Activated CD8-positive, alpha-beta memory T cell treated with anti-CD3 and anti-CD28 coated beads, Interleukin-2, amount 50 U/mL, for 48 hours (primary cell): ENCODE data around the gene ERVK3-1.
"Not testable (repeated sequence)": the region's sequence is repeated elsewhere in the genome, so short reads cannot be mapped to it uniquely, and the experiment has no call there.

Experiments
- DNase-seq: peaks from one replicate; pipeline ENCODE4 v3.0.0-alpha.2; 2020

The ERVK3-1 gene, protein sequence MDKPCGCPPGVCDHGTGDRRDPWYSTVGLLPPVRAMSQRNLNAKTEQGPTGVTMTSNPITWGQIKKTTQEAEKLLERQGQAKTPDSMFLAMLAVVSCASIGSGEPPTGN

GRCh38 chr19:58305065-58305931 is at the start of gene ERVK3-1:
Gene ERVK3-1 (plus strand): TSS chr19:58305377. CDS start chr19:58312169, 6,792 bp downstream.
- peak; percentile 93 for DNase-seq

- not testable (repeated sequence) for DNase-seq
Observed at GRCh38 chr19:58258259-58258658, 46.9 kb upstream of the ERVK3-1 start.

DNA sequence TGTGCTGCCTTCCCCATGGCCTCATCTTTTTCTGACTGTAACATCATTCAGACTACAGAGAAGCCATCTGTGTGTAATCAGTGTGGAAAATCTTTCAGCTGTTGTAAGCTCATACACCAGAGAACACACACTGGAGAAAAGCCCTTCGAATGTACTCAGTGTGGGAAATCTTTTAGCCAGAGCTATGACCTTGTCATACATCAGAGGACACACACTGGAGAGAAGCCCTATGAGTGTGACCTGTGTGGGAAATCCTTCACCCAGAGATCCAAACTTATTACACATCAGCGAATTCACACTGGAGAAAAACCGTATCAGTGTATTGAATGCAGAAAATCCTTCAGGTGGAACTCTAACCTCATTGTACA is 43.6 kb upstream of the ERVK3-1 start:
- DNase-seq: no peak

DNA sequence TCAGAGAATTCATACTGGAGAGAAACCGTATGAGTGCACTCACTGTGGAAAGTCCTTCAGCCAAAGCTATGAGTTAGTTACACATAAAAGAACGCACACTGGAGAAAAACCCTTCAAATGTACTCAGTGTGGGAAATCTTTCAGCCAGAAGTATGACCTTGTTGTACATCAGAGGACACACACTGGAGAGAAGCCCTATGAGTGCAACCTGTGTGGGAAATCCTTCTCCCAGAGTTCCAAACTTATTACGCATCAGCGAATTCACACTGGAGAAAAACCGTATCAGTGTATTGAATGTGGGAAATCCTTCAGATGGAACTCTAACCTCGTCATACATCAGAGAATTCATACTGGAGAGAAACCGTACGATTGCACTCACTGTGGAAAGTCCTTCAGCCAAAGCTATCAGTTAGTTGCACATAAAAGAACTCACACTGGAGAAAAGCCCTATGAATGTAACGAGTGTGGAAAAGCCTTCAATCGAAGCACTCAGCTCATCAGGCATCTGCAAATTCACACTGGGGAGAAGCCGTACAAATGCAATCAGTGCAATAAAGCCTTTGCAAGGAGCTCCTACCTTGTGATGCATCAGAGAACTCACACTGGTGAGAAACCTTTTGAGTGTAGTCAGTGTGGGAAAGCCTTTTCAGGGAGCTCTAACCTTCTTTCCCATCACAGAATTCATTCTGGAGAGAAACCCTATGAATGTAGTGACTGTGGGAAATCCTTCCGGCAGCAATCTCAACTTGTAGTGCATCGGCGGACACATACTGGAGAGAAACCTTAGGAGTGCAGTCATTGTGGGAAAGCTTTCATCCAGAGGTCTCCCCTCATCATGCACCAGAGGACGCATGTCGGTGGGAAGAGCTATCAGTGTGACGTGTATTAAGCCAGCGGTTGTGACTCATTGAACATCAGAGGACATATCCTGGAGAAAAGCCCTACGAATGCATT is 42.9 kb upstream of the ERVK3-1 start:
- DNase-seq: no peak

DNA sequence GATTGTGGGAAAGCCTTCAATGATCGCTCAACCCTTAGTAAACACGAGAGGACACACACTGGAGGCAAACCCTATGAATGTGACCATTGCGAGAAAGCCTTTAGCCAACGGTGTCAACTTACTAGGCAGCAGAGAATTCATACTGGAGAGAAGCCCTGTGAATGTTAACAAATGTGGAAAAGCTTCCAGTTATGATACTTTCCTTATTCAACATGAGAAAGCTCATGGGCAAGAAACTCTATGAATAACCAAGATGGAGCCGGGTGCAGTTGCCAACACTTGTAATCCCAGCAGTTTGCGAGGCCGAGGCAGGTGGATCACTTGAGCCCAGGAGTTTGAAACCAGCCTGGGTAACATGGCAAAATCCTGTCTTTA is 42.3 kb upstream of the ERVK3-1 start:
- DNase-seq: no peak

DNA sequence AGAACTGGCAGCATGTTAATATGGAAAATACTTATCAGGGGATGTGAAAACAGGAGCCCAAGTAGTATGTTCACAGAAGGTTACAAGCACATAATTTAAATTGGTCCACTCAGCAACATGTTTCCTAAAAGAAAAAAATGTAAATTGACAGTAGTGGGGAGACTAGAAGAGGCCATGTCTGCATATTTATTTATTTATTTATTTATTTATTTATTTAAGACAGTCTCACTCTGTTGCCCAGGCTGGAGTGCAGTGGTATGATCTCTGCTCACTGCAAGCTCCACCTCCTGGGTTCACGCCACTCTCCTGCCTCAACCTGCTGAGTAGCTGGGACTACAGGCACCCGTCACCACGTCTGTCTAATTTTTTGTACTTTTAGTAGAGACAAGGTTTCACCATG is 40.1 kb upstream of the ERVK3-1 start:
- DNase-seq: no peak

- no peak for DNase-seq
Observed at GRCh38 chr19:58268344-58268743, 36.8 kb upstream of the ERVK3-1 start.

DNA sequence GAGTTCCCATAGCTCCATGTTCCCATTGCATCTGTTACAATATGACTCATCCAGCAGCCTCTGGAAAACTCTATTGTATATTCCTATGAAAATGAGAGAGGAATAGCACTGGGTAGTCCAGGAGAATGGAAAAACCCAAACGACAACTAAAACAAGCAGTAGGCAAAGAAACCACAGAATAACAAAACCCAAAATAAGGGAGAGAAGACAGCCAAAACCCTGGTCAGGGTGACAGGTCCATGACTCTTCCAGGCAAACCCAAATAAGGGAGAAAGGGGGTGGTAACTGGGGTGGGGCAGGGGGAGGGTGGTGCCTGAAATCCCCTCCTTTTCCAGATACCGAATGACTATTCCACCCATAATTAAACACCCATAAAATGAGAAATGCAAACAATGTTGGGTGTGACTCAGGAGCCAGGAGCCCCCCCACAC is 30.4 kb upstream of the ERVK3-1 start:
- DNase-seq: no peak

- no peak for DNase-seq
Observed at GRCh38 chr19:58275564-58275963, 29.6 kb upstream of the ERVK3-1 start.

- no peak for DNase-seq
Observed at GRCh38 chr19:58277197-58277596, 28.0 kb upstream of the ERVK3-1 start.

GRCh38 chr19:58277748-58278540 is 27.2 kb upstream of the ERVK3-1 start:
- DNase-seq: no peak

DNA sequence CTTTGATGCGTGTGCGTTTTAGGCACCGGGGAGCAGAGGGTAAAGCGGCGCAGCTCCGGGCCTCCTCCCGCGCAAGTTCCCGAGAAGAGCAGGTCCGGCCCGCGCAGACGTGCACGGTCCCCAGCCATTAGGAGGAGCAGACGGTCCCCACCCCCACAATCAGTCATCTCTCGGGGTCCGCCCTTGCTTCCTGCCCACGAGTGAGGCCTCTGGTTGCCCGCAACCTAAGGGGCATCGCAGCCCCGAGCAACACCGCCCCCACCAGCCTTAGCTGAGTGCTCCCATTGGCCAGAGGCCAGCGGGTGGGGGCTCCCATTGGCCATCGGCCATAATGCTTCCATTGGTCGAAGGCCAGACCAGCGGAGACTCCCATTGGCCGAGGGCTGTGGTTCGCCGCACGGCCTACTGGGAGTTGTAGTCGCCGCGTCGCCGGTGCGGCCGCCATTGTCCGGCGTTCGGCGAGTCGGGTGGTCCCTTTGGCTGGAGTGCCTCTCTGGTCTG is 26.6 kb upstream of the ERVK3-1 start, which contains the start of gene ZNF8:
TSS of gene ZNF8 (plus strand) at position 415 of the 501 bp plus-strand sequence. CDS start 127 bp downstream, outside the sequence.
- DNase-seq: peak; percentile 98

DNA sequence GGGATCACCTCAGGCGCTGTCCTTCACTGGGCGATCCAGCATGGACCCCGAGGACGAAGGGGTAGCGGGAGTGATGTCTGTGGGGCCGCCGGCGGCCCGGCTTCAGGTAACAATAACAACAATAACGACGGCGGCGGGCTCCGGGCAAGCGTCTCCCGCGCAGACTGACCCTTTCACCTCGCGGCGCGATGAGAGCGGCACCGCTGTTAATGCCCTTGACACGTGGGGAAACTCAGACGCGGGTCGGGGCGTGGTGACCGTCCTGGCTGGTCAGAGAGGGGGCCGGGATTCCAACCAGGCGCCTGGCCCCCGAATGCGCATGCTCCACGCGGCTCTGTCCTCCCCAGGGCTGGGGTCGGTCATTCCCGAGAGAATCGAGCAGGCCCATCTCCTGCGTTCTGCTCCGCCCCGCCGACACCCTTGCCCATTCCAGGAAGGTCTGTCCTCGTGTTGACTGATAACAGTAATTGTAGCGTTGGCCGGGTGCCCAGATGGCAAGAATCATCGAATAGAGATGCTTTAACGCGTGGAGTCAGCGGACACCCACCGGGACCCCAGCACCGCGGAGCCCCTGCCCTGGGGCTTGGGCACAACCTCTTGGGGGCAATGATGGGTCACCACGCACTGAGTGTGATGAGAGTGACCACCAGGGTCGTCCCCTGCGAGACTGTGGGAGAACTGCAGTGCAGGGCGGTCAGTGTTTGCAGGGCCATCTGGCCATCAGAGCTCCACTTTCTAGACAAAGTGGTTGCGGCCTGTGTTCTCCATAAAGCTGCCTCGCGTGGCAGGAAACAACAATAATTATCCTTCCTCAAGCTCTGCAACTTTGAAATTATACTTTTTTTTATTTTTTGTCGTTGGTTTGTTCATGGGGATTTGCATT is 25.9 kb upstream of the ERVK3-1 start:
- peak; percentile 79 for DNase-seq

GRCh38 chr19:58279925-58280316 is 25.3 kb upstream of the ERVK3-1 start:
- no peak for DNase-seq

- no peak for DNase-seq
Observed at GRCh38 chr19:58284199-58284598, 21.0 kb upstream of the ERVK3-1 start.

DNA sequence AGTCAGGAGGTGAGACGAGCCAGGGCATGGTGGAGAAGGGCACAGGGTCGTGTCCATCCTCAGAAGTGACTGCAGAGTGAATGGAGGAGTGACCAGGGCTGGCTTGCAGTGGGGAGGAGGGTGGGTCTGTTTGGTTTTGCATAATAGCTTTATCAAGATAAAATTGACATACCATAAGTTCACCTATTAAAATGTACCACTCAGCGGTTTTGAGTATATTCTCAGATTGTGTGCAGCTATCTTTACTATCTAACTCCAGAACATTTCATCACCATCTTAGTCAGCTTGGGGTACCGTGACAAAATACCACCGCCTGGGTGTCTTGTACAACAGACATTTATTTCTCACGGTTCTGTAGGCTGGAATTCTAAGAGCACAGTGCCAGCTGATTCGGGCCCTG is 13.2 kb upstream of the ERVK3-1 start:
- no peak for DNase-seq

DNA sequence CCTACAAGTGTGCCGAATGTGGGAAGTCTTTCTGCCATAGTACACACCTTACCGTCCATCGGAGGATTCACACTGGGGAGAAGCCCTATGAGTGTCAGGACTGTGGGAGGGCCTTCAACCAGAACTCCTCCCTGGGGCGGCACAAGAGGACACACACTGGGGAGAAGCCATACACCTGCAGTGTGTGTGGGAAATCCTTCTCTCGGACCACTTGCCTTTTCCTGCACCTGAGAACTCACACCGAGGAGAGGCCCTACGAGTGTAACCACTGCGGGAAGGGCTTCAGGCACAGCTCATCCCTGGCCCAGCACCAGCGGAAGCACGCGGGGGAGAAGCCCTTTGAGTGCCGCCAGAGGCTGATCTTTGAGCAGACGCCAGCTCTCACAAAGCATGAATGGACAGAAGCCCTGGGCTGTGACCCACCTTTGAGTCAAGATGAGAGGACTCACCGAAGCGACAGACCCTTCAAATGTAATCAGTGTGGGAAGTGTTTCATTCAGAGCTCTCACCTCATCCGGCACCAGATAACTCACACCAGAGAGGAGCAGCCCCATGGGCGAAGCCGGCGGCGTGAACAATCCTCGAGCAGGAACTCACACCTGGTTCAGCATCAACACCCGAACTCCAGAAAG is 10.3 kb upstream of the ERVK3-1 start:
- DNase-seq: no peak

- DNase-seq: no peak
Observed at GRCh38 chr19:58296104-58296503, 9.1 kb upstream of the ERVK3-1 start.

DNA sequence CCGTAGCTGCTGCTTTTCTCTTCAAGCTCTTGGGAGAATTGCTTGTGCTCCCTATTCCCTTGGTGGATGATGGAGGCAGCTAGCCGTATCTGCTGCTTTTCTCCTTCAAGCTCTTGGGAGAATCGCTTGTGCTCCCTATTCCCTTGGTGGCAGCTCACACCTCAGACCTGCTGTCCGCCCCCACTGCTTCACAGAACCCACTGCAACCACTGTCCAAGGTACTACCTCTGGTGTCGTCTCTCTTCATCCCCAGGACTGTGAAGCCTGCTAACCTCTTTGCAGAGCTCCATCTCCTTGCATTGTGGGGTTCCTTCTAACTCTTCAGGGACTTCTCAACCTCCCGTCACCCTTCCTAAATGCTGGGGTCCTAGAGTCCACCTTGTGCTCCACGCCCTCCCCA is 4.6 kb upstream of the ERVK3-1 start:
- DNase-seq: no peak

- no peak for DNase-seq
Observed at GRCh38 chr19:58304255-58304654, 922 bp upstream of the ERVK3-1 start.

GRCh38 chr19:58304748-58305064 is 471 bp upstream of the ERVK3-1 start:
- DNase-seq: no peak
